Measurements from ENCODE around the gene RASGEF1C.

DNA sequence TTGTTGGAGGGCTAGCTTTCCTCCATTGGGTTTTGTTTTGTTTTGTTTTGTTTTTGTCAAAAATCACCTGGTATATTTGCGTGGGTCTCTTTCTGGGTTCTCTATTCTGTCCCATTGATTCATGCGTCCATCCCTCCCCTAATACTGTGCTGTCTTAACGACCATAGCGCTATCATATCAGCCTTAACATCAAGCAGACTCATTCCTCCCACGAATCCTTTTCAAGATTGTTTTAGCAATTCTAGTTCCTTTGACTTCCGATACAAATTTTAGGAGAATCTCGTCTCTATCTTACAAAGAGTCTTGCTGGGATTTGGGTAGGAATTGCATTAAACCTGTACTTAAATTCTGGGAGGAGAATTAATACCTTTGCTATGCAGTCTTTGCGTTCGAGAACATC is 106.4 kb downstream of the RASGEF1C start:
- TF ChIP-seq, protein P1, sequence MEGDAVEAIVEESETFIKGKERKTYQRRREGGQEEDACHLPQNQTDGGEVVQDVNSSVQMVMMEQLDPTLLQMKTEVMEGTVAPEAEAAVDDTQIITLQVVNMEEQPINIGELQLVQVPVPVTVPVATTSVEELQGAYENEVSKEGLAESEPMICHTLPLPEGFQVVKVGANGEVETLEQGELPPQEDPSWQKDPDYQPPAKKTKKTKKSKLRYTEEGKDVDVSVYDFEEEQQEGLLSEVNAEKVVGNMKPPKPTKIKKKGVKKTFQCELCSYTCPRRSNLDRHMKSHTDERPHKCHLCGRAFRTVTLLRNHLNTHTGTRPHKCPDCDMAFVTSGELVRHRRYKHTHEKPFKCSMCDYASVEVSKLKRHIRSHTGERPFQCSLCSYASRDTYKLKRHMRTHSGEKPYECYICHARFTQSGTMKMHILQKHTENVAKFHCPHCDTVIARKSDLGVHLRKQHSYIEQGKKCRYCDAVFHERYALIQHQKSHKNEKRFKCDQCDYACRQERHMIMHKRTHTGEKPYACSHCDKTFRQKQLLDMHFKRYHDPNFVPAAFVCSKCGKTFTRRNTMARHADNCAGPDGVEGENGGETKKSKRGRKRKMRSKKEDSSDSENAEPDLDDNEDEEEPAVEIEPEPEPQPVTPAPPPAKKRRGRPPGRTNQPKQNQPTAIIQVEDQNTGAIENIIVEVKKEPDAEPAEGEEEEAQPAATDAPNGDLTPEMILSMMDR (conservative IDR thresholded peaks at IDR 0.05; ENCODE audit: low read depth in 2 of 2): no peak
- TF ChIP-seq EZH2 (IDR thresholded peaks at IDR 0.05; ENCODE audit: low read depth, unreplicated experiment) (no peak), POLR2AphosphoS5 (IDR thresholded peaks at IDR 0.05; ENCODE audit: low read depth) (no peak), EZH2phosphoT487 (IDR thresholded peaks at IDR 0.05; ENCODE audit: unreplicated experiment) (no peak), CREB1 (CRISPR knock-in tag; IDR thresholded peaks at IDR 0.05; ENCODE audit: low read depth) (no peak), ZNF114 (CRISPR knock-in tag; IDR thresholded peaks at IDR 0.05) (no peak), ZNF331 (CRISPR knock-in tag; IDR thresholded peaks at IDR 0.05; ENCODE audit: low read depth) (no peak), JUNB (IDR thresholded peaks at IDR 0.05; ENCODE audit: unreplicated experiment) (no peak), STAT1 (IDR thresholded peaks at IDR 0.05; ENCODE audit: unreplicated experiment) (no peak), NANOG (IDR thresholded peaks at IDR 0.05; ENCODE audit: borderline replicate concordance) (no peak)
- TF ChIP-seq, protein P2, sequence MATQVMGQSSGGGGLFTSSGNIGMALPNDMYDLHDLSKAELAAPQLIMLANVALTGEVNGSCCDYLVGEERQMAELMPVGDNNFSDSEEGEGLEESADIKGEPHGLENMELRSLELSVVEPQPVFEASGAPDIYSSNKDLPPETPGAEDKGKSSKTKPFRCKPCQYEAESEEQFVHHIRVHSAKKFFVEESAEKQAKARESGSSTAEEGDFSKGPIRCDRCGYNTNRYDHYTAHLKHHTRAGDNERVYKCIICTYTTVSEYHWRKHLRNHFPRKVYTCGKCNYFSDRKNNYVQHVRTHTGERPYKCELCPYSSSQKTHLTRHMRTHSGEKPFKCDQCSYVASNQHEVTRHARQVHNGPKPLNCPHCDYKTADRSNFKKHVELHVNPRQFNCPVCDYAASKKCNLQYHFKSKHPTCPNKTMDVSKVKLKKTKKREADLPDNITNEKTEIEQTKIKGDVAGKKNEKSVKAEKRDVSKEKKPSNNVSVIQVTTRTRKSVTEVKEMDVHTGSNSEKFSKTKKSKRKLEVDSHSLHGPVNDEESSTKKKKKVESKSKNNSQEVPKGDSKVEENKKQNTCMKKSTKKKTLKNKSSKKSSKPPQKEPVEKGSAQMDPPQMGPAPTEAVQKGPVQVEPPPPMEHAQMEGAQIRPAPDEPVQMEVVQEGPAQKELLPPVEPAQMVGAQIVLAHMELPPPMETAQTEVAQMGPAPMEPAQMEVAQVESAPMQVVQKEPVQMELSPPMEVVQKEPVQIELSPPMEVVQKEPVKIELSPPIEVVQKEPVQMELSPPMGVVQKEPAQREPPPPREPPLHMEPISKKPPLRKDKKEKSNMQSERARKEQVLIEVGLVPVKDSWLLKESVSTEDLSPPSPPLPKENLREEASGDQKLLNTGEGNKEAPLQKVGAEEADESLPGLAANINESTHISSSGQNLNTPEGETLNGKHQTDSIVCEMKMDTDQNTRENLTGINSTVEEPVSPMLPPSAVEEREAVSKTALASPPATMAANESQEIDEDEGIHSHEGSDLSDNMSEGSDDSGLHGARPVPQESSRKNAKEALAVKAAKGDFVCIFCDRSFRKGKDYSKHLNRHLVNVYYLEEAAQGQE (IDR thresholded peaks at IDR 0.05; ENCODE audit: unreplicated experiment): no peak
- TF ChIP-seq, protein P3, sequence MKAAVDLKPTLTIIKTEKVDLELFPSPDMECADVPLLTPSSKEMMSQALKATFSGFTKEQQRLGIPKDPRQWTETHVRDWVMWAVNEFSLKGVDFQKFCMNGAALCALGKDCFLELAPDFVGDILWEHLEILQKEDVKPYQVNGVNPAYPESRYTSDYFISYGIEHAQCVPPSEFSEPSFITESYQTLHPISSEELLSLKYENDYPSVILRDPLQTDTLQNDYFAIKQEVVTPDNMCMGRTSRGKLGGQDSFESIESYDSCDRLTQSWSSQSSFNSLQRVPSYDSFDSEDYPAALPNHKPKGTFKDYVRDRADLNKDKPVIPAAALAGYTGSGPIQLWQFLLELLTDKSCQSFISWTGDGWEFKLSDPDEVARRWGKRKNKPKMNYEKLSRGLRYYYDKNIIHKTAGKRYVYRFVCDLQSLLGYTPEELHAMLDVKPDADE (IDR thresholded peaks at IDR 0.05): no peak

Data from GM23338 (cell line).